IPS DF 19.7 (cell line): ENCODE measurements around the gene CPM.

Experiments
- DNase-seq: peaks from one replicate; pipeline ENCODE4 v3.0.0-alpha.2; 2013; ENCODE audit warnings: low read depth, low spot score

CPM gene

DNA sequence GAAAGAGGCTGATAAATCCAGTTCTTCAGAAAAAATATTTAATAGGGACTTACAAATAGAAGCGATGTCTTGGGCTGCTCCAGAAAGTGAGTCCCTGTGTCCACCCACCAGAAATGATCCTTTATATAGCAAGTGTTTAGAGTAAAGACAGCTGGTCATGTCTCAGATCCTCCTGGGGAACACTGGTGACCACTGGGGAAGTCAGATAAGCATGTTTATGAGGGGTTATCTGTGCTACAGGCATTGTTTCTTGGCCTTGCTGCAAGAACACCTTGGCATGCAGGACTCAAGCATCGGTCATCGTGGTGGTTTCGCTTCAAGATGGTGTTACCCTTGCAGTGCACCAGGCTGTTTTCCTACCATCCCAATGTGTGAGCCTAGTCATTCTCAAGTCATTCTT lies 27.2 kb downstream of the CPM start:
- no peak for DNase-seq

- no peak for DNase-seq
Observed at GRCh38 chr12:68904351-68904962, 28.5 kb downstream of the CPM start.

DNA sequence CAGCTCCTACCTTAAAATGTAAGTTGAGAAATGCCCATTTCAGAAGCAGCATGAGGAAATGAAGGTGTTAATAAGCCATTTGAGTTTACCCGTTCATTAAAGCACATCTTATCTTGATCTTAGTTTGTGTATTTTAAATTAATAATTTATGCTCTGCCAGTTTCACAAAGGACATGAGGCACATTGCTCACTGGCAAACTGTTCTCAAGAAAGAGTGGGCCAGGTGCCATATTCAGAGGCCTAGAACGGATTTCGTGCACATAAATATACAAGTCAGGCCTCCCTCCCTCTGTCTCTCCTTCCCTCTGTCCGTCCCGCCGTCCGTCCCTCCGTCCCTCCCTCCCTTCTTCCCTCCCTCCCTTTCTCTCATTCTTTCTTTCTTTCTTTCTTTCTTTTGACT lies 29.5 kb downstream of the CPM start:
- DNase-seq: no peak

GRCh38 chr12:68901551-68901950 lies 31.4 kb downstream of the CPM start:
- DNase-seq: no peak

- DNase-seq: no peak
Observed at GRCh38 chr12:68901145-68901544, 31.8 kb downstream of the CPM start.

GRCh38 chr12:68900241-68900640 lies 32.7 kb downstream of the CPM start:
- DNase-seq: no peak

DNA sequence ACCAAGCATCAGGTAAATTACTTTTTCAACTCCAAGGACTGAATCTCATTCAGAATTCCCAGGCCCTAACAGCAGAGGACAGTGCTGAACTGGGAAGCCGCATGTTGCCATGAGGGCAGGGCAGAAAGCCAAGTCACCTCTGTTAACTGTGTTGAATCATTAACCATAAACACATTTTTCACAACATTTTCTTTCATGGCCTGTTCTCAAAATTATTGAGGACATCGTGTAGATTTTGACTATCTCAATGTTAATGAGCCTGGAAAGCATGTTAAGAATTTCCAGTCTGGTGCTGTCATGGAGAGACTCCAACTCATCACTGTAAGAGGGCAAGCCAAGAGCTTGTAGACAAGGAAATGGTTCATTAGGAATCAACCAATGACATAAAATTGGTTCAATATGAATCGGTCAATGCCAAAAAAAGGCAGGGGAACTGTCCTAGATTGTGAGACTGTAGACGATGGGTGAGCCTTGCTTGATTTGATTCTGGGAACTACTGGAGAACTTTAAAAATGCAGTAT lies 33.7 kb downstream of the CPM start:
- DNase-seq: no peak

GRCh38 chr12:68896881-68897540 lies 36.0 kb downstream of the CPM start:
- no peak for DNase-seq

DNA sequence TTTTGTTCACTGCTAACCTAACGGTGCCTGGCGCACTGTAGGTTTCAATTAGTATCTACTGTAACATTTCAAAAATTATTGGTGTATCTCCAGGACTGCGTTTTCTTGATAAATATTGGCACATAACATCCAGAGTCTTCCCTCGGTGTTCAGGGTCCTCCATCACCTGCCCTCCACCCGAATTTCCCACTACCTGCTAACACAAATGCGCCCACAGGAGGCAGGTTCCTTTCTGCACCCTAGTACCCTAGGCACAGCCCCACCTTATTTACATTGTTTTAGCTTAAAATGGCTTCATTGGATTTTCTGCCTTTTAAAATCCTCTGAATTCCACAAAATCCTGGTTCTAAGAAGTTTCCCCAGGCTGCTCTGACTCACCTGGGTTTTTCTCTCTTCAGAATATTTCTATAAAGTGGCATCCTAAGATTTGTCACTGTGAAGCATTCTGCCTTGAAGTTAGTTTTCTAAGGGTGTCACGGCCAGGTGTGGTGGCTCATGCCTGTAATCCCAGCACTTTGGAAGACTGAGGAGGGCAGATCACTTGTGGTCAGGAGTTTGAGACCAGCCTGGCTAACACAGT lies 38.6 kb downstream of the CPM start:
- no peak for DNase-seq

DNA sequence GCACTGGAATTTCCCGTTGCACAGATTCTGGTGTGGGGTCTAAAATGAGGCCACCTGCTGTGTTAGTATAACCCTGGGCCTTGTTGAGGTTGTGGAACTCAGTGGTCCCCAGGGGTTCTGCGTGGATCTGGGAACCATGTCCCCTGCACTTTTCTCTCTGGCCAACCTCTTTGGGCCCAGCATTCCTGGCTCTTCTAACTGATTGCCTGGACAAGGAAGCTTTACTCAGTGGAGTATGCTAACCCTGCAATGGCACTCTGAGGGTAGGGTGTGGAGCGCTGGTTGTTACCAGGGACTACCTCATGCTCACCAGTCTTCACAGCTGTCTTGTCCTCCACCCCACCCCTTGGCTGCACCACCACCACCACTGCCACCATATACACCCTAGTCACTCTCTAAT lies 39.2 kb downstream of the CPM start:
- no peak for DNase-seq

DNA sequence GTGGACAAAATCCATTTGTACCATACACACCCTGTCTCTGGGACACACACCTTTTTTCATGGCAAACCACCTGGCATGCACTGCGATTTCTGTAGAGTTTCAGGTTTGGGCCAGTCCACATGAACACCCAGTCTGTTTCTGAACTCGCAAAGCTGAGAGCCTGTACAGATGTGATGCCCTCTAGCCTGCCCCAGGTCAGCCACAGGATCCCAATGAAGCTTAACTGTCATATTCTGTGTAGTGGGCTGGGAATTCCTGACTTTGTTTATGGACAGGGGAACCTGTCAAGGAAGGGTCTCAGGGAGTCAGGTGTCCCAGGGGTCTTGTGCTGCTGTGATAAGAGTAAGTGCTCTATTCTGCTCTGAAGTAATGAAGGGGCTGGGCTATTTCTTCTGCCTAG lies 39.8 kb downstream of the CPM start:
- DNase-seq: no peak

DNA sequence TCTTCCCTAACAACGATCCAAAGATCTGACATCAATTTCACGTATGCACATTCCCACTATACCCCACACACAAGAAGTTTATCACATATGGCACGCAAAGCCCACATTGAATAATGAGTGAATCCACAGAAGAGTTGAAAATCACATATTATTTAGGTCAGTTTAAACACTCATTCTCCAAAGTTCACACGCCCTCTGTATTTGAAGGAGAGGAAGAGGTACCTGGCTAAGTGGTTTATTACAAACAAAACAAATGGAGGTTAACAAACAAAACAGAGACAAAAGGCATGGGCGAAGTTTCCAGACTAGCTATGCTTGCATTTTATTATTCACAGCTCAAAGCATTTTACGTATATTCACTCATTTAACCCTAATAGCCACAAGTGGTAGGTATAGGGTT lies 41.8 kb downstream of the CPM start:
- no peak for DNase-seq

GRCh38 chr12:68890701-68891113 lies 42.3 kb downstream of the CPM start:
- DNase-seq: no peak

DNA sequence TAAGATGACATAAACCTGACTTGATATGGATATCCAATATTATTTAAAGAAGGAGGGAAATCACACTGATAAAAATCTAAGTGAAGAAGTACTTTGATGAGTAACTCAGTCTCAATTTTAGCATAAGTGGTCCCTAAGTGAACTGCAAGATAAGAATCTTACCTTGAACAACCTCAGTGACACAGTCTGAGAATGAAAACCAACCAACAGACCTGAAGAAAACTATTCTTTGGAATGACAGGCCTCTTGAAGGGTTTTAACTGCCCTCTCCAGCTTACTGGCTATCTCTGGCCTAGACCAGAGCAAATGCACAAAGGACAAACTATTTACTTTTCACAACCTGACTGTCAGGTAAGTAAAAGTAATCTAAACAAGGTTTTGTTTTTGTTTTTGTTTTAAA lies 44.7 kb downstream of the CPM start:
- DNase-seq: no peak

DNA sequence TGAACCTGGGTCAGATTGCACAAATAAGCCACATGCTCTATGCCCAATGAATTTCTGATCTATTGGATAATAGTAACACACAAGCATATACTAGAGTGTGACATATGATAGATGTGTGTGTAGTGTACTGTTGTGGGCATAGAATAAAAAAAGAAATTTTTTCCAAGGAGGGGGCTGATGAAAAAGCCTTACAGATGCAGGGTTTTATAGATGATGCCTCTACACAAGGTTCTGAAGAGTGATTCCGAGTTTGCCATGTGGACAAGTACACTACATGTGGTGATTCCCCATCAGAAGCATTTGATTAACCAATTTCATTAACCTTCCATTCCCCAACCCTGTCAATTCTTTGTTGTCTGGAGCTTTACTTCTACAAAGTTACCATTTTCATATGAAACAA lies 45.3 kb downstream of the CPM start:
- no peak for DNase-seq

- no peak for DNase-seq
Observed at GRCh38 chr12:68886636-68887572, 46.1 kb downstream of the CPM start.

DNA sequence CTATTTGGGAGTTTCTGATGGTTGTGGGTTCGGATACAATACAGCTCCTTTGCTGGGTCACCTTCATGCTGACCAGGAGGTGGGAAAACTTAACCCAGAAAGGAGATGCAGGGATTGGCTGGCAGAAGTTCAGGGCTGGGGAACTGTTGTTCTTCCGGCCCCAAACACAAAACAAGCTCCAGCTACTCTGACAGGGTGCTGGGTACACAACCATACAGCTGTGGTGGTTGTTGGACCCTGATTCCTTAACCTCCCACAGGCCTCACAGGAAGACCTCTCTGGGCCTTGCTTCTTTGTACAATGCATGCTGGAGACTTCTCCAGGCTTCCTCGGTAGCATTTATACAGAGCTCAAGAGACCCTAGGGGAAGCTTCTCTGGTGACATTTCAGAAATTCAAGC lies 47.6 kb downstream of the CPM start:
- DNase-seq: no peak

DNA sequence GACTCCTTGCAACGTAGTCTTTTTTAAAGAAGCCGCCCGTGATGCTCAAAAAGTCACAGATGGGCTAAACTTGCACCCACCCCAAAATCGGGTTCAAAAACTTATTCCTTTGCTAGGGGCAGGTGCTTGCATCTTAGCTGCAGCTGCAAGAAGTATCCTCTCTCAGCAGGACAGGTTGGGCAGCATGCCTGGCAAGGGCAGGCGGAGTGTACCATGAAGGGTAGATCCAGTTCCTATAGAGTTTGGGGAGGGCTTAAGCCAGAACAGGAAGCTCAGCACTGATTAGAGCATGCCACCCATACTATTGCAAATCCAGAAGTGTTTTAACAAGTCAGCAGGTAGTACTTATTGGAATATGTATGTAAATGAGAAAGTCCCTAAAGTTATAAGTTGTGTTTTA lies 48.7 kb downstream of the CPM start:
- no peak for DNase-seq

DNA sequence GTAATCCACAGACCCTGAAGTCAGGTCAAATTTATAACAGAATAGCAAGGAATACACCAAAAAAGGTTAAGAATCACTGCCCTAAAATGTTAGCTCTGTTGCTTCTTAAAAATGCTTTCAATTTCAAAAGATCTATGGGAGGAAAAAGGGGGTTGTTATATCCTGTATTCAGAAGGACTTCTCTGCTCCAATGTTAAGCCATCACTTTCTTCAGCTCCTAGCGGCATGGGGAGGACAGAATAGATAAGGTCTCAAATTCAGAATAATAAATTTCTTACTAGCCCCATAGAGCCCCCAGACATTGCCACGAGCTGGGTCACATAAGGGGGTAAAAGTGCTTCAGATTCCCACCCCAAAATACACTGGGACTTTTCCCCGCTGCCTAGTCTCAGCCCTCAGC lies 49.8 kb downstream of the CPM start:
- no peak for DNase-seq

DNA sequence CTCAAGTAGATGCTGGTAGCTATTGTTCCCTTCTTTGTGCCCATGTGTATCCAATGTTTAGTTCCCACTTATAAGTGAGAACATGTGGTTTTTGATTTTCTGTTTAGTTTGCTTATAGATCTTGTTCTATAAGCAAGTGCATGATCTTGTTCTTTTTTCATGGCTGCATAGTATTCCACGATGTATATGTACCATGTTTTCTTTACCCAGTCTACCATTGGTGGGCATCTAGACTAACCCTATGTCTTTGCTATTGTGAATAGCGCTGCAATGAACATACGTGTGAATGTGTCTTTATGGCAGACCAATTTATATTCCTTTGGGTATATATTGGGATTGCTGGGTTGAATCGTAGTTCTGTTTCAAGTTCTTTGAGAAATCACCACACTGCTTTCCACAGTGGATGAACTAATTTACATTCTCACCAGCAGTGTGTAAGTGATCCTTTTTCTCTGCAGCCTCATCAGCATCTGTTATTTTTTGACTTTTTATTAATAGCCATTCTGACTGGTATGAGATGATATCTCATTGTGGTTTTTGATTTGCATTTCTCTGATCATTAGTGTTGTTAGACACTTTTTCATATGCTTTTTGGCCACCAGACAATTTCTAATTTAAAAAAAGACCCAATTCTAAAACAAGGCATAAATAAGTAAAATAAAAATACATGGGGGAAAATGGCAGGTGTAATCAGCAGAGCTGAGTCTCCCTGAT lies 50.6 kb downstream of the CPM start:
- no peak for DNase-seq

GRCh38 chr12:68880660-68881325 lies 52.2 kb downstream of the CPM start:
- DNase-seq: no peak
